NCI-H82 (cell line): ENCODE data around the gene MCRIP2.
"Not testable (repeated sequence)": the region's sequence is repeated elsewhere in the genome, so short reads cannot be mapped to it uniquely, and the experiment has no call there.

Experiments used
- DNase-seq: peaks from one replicate; lab custom pipeline; 2025; lab: John Stamatoyannopoulos, UW

The MCRIP2 gene

GRCh38 chr16:681746-682427 is 40.3 kb downstream of the MCRIP2 start:
- DNase-seq = no peak

DNA sequence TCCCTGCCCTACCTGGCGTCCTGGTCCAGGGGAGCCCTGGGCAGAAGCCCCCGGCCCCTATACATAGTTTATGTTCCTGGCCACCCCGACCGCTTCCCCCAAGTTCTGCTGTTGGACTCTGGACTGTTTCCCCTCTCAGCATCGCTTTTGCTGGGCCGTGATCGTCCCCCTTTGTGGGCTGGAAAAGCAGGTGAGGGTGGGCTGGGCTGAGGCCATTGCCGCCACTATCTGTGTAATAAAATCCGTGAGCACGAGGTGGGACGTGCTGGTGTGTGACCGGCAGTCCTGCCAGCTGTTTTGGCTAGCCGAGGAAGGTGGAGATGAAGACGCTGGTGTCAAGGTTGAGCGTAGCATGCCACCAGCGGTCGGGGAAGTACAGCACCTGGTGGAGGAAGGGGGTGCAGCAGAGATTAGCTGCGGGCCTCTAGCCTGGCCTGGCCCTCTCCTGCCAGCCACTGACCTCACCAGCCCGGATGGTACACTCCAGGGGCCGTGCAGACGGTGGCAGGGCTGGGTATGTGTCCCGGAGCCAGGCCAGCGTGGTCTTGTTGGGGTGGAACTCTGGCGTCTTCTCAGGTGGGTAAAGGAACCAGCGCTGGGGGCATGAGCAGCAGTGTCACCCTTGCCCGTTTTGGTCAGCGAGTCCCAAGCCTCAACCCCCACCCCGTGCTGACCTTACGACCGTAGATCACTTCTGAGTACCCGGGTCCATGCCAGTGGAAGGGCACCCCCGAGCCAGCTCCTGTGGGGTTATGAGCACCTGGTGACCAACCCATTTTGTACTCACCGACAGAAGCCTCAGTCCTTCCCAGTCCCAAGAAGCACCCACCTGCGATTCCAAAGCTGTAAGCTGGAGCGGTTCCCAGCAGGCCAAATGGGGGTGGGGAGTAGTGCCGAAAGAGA is 41.1 kb downstream of the MCRIP2 start:
- DNase-seq = no peak

- peak; percentile 56 for DNase-seq
Measured at GRCh38 chr16:683396-684070, 41.9 kb downstream of the MCRIP2 start.

DNA sequence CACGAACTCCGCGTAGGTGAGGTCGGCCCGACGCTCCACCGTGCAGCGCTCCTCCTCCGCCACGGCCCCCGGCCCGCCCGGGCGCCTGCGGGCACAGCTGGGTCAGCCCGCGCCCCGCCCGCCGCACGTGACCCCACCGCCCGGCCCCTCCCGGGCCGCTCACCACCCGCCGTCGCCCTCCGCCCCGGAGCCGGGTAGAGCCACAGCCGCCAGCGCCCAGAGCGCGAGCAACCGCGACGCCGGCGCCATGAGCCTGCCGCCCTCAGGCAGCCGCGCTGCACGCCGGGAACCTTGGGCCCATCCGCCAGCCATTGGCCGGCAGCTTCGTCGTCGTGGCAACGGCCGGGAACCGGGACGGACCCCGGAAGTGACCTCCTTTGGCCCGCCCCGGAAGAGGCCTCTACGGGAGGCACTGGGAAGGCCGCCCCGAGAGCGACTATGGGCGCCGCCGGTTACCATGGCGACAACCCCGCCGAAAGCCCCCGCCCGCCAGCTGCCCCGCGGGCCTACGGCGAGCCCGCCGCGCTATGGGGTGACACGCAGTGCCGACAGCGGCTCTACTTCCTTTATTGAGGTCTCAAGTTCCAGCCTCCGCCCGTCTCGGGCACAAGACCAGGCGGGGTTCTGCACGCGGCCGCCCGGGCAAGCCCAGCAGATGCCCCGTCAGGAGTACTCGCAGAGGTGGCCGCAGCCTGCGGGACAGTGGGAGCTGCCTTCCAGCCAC is 42.6 kb downstream of the MCRIP2 start, which contains the start of gene JMJD8:
Gene JMJD8, minus strand, starts transcription at position 264 of the 724 bp plus-strand sequence. Its CDS starts 15 bp downstream, at position 249.
- DNase-seq = peak; percentile 98

DNA sequence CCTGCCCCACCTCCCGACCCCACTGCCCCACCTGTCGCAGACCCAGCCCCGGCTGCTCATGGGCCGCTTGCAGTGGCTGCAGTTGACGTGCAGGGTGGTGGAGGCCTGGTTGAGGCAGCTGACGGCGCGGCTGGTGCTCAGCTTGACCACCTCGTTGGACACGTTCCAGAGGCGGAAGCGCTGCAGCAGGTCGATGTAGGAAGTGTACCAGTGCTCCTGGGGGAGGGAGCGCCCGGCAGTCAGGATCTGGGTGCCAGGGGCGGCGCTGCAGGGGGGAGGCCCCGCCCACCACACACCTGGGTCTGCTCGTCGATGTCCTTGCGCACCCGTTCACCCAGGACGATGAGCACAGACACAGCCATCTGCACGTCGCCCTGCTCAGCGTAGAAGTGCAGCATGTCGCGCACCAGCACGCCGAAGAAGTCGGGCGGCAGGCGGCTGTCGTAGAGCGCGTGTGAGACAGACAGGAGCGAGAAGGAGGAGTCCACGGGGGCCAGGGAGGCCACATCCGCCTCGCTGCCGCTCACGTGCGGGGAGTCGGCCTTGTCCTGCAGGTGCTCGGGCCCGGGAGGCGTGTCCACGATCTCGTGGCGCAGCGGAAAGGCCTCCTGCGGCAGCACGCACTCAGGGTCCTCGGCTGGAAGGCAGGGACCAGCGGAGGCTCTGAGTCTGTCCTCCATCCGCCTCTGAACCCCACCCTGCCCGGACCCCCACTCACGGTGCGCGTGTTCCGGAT is 43.5 kb downstream of the MCRIP2 start:
- DNase-seq = no peak

- peak; percentile 66 for DNase-seq
Measured at GRCh38 chr16:685967-686366, 44.3 kb downstream of the MCRIP2 start.

- DNase-seq = no peak
Measured at GRCh38 chr16:686459-687260, 45.0 kb downstream of the MCRIP2 start.

GRCh38 chr16:687499-687898 is 45.9 kb downstream of the MCRIP2 start:
- DNase-seq = no peak

- DNase-seq = no peak
Measured at GRCh38 chr16:689175-689897, 47.7 kb downstream of the MCRIP2 start.

- not testable (repeated sequence) for DNase-seq
Measured at GRCh38 chr16:691242-691641, 49.6 kb downstream of the MCRIP2 start.

GRCh38 chr16:692356-693108 is 50.9 kb downstream of the MCRIP2 start:
- DNase-seq = no peak

DNA sequence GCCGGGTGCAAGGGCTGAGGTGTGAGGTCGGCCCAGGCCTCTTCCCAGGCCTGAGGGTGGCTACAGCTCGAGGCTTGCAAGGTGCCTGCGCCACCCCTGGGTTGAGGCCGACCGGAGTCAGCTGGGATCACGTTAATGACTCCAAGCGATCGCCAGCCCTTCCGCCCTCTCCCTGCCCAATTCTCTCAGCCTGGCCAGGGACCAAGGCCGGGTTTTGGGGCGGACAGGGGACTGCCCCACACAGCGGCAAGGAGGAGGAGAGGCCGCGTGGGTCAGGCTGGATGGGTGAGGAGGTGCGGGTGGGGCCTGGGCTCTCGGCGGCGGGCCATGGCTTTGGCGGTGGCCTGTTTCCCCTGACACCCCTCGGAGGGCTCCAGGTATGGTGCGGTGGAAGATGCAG is 51.7 kb downstream of the MCRIP2 start:
- no peak for DNase-seq

- DNase-seq = no peak
Measured at GRCh38 chr16:693766-694165, 52.1 kb downstream of the MCRIP2 start.

GRCh38 chr16:694187-694862 is 52.7 kb downstream of the MCRIP2 start:
- no peak for DNase-seq

DNA sequence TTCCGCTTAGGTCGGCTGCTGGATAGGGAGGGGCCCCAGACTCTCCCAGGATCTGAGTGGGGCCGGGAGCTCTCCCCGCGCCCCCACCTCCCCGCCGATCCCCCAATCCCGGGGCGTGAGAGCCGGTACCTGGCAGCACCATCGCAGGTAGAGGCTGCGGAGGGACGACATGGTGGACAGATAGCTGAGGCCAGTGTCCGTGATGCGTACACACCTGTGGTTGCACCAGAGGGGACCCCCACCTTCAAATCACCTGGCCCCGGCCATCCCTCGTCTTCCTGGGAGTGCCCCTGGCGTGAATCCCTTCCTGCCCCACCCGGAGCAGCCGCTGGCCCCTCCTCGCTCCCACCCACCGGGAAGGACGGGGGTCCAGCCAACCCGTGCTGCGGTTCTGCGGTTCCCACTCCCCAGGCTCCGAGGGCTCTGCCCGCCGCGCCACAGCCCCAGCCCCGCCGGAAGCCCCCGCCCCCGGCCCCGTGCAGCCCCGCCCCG is 53.3 kb downstream of the MCRIP2 start:
- no peak for DNase-seq

DNA sequence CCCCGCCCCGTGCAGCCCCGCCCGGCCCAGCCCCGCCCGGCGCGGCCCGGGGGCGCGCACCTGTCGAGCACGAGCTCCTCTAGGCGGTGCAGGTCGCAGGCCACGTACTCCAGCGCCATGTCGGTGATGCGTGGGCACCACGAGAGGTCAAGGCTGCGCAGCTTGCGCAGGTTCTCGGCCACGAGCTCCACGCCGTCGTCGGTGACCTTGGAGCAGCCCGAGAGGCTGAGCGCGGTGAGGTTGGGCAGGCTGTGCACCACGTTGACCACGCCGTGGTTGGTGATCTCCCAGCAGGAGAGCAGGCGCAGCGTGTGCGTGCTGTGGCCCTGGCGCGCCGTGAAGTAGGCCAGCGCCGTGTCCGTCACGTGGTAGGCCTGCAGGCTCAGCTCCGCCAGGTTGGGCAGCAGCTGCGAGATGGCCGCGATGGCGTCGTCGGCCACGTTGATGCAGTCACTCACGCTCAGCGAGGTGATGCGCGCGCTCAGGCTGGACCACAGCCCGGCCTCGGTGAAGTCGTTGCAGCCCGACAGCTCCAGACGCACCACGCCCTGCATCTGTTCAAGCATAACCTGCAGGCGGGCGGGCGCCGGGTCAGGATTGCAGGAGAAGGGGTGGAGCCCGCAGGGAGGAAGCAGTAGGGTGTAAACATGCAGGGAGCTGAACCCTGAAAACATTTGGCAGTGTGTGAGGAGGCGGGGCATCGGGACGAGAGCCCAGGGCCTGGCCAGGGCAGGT is 53.9 kb downstream of the MCRIP2 start:
- peak; percentile 47 for DNase-seq
